ENCODE measurements around the gene PGAP6.

GRCh38 chr16:361872-362701 lies 19.7 kb downstream of the PGAP6 start:
- peak; percentile 64 to 77 for TF ChIP-seq CTCF (conservative IDR thresholded peaks at IDR 0.05 in 1 of 2, IDR thresholded peaks at IDR 0.05 in 1 of 2; ENCODE audit: low read depth in 1 of 2, low read length in 2 of 2)
- no peak for TF ChIP-seq EZH2 (IDR thresholded peaks at IDR 0.05; ENCODE audit: low read length, missing control alignments)

Data from fibroblast of lung (primary cell).